PC-9 (cell line): ENCODE data around the gene NFKBIZ.

Experiments
- CTCF ChIP-seq: fragments of 200-600 bp; sonication (generic); conservative IDR thresholded peaks from 2 replicates; pipeline ENCODE4 v1.6.1; 2017; ENCODE audit warnings: mixed run types, antibody characterized with exemption, mild to moderate bottlenecking, moderate library complexity
- EZH2 ChIP-seq: fragments of 200-600 bp; sonication (generic); IDR thresholded peaks from 2 replicates; pipeline ENCODE4 v1.8.0; 2017; ENCODE audit warnings: antibody characterized with exemption, low read depth

GRCh38 chr3:101854608-101855304 lies 5.4 kb downstream of the NFKBIZ start:
- TF ChIP-seq CTCF (no peak), EZH2 (no peak)
